ENCODE results near the gene MAG.

MAG gene

DNA sequence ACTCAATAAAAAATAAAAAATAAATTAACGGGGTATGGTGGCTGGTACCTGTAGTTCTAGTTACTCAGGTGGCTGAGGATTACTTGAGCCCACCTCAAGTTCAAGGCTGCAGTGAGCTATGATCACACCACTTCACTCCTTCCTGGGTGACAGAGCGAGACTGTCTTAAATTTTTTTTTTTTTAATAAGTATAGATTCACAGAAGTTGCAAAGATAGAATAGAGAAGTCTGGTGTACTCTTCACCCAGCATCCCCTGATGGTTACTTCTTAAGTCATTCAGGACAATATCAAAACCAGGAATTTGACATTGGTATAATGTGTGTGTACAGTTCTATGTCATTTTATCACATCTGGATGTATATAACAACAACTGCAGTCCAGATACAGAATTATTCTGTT lies 29.3 kb downstream of the MAG start:
- ChIA-PET POLR2A (interaction anchor here (0.7 kb wide), 1 partner anchor 12 kb away, joined by 3 read pairs; no protein-coding TSS in a partner anchor), CTCF (no interaction called here)
- TF ChIP-seq, protein P1, sequence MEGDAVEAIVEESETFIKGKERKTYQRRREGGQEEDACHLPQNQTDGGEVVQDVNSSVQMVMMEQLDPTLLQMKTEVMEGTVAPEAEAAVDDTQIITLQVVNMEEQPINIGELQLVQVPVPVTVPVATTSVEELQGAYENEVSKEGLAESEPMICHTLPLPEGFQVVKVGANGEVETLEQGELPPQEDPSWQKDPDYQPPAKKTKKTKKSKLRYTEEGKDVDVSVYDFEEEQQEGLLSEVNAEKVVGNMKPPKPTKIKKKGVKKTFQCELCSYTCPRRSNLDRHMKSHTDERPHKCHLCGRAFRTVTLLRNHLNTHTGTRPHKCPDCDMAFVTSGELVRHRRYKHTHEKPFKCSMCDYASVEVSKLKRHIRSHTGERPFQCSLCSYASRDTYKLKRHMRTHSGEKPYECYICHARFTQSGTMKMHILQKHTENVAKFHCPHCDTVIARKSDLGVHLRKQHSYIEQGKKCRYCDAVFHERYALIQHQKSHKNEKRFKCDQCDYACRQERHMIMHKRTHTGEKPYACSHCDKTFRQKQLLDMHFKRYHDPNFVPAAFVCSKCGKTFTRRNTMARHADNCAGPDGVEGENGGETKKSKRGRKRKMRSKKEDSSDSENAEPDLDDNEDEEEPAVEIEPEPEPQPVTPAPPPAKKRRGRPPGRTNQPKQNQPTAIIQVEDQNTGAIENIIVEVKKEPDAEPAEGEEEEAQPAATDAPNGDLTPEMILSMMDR (IDR thresholded peaks at IDR 0.05; ENCODE audit: control extremely low read depth, extremely low read depth, low read depth, missing control alignments): no peak
- no peak for DNase-seq (ENCODE audit: extremely low spot score)

DNA sequence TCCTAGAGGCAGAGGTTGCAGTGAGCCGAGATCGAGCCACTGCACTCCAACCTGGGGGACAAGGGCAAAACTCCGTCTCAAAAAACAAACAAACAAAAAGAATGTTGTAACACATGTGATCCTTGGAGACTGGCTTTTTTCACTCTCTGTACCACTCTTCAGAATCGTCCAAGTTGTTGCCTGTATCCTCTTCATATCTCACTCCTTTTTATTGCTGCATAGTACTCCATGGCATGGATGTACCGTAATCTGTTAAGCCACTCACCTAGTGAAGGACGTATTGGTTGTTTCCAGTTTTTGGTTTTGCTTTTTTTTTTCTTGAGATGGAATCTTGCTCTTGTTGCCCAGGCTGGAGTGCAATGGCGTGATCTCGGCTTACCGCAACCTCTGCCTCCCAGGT lies 30.1 kb downstream of the MAG start:
- no peak for DNase-seq (ENCODE audit: extremely low spot score)
- CTCF ChIA-PET: interaction anchor here (2.8 kb wide), 1 partner anchor 11 kb away, joined by 8 read pairs; no protein-coding TSS in a partner anchor

DNA sequence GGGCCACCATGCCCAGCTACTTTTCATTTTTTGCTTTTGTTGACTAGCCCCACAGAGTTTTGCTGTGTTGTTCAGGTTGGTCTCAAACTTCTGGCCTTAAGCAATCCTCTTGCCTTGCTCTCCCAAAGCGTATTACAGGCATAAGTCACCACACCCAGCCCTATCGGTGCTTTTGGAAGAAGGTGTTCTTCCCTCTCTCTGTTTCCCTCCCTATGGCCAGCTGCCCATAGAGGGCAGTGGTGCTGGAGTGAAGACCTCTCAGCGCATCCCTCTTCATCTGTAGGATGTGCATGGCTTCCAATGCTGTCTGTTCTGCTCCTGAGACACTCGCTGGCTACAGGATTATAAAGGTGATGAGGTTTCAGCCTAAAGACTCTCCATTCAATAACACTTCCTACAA lies 35.7 kb downstream of the MAG start:
- TF ChIP-seq, protein P1 (IDR thresholded peaks at IDR 0.05; ENCODE audit: control extremely low read depth, extremely low read depth, low read depth, missing control alignments): peak; percentile 49
- no peak for DNase-seq (ENCODE audit: extremely low spot score)
- CTCF ChIA-PET: interaction anchor here (1.2 to 1.5 kb wide), 4 partner anchors 8 to 22 kb away, joined by 3 to 4 read pairs (median 3); no protein-coding TSS in a partner anchor
- POLR2A ChIA-PET: no interaction called here

More for the DNA sequence above, 30.1 kb downstream of the MAG start:
- POLR2A ChIA-PET: no interaction called here
- TF ChIP-seq, protein P1 (IDR thresholded peaks at IDR 0.05; ENCODE audit: control extremely low read depth, extremely low read depth, low read depth, missing control alignments): no peak

DNA sequence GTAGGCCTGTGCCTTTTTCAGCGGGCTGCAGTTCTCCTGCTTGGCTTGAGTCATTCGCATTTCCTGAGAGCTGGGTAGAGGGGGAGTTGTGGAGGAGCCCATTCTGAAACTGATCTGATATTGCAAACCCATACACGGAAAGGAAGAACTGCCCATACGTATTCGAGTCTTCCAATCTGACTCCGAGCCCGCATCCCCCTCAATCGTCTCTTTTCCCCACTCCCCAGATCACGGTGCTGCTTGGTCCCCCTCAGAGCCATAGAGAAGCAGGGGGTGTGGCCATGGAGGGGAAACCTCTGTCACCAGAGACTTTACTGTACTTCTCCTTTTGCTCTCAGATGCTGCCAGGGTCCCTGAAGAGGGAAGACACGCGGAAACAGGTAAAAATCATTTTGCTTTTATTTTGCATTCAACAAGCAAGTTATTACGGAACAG lies 36.9 kb downstream of the MAG start, which contains the start of gene CD22:
TSS of gene CD22 (plus strand) at position 337 of the 435 bp plus-strand sequence. CDS start 2,854 bp downstream, outside the sequence.
- ChIA-PET CTCF (interaction anchor here (1.2 to 1.3 kb wide), 4 partner anchors 18 to 166 kb away, joined by 3 to 5 read pairs (median 4); no protein-coding TSS in a partner anchor), POLR2A (interaction anchor here (0.6 kb wide), 1 partner anchor 98 kb away, joined by 5 read pairs; no protein-coding TSS in a partner anchor)
- TF ChIP-seq, protein P1 (IDR thresholded peaks at IDR 0.05; ENCODE audit: control extremely low read depth, extremely low read depth, low read depth, missing control alignments): no peak
- peak; percentile 75 for DNase-seq (ENCODE audit: extremely low spot score)

DNA sequence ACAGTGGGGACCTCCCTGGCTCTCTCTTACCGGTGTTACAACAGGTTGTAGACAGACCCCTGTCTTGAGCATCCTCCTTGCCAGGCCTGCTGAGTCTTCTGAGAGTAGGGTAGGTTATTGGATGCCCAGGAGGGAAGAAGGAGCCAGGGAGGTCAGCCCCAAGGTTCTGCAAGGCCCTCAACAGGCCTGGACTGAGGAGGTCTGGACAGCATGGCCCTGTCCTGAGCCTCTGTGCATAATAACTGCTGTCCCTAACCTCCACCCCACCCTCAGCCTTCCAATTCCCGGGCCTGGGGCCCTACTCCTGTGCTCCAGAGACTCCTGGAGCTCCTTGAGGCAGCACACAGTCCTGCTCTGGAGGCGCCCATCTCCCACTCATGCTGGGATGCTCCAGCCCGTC lies 37.4 kb downstream of the MAG start:
- CTCF ChIA-PET: interaction anchor here (1.3 to 1.5 kb wide), 4 partner anchors 16 to 166 kb away, joined by 3 to 5 read pairs (median 4); no protein-coding TSS in a partner anchor
- no peak for DNase-seq (ENCODE audit: extremely low spot score)
- TF ChIP-seq, protein P1 (IDR thresholded peaks at IDR 0.05; ENCODE audit: control extremely low read depth, extremely low read depth, low read depth, missing control alignments): no peak
- POLR2A ChIA-PET: no interaction called here

DNA sequence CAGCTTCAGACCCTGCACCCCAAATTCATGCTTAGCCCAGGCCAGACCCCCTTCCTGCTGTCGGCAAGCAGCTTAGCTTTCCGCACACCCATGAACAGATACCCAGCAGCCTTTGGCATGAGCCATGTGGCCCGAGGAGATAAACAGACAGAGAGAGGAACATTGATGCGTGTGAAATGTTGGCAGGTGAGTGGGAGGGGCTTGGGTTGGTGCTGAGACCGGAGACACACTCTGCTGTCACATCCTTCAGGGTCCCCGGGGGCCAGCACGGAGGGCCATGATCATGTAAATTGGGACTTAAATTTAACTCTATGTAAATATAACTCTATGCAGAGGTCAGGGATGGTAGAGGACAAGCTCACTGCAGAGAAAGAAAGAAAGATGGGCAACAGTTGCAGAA lies 38.5 kb downstream of the MAG start:
- ChIA-PET CTCF (interaction anchor here (0.8 to 4.4 kb wide), 7 partner anchors 16 to 180 kb away, joined by 3 to 26 read pairs (median 3); partner anchors contain the start of gene FFAR1), POLR2A (interaction anchor here (1.2 kb wide), 1 partner anchor 14 kb away, joined by 3 read pairs; no protein-coding TSS in a partner anchor)
- TF ChIP-seq, protein P1 (IDR thresholded peaks at IDR 0.05; ENCODE audit: control extremely low read depth, extremely low read depth, low read depth, missing control alignments): no peak
- DNase-seq (ENCODE audit: extremely low spot score): peak; percentile 82
